Measurements from ENCODE around the gene DDX55. TPM values are rescaled to one million over a fixed set of nuclear protein-coding genes. Genes with fewer than 3 reads are reported as not detected.

Gene DDX55
- polyA plus RNA-seq, 3 donors: 6.6 to 32.9 (median 8.8) TPM

- intact Hi-C loops (cut with micrococcal nuclease): loop anchor here in 1 of 2 donors (5.0 kb wide), 2 partner anchors 123 to 198 kb away; partner anchors contain the start of genes KMT5A and SNRNP35
- Histone ChIP-seq H3K4me1 (ENCODE audit: control insufficient read depth in 1 of 2, insufficient read depth in 2 of 2, low read length in 2 of 2) (peaks cover 23 to 29% of the 10 kb centered on the region in 2 donors), H2AFZ (ENCODE audit: insufficient read depth, low read depth, low read length, poor library complexity, severe bottlenecking) (no peak overlapping the region), H3K9me3 (replicated peaks in 1 of 2; ENCODE audit: control insufficient read depth in 1 of 2, insufficient read depth in 1 of 2, low read length in 2 of 2) (peaks cover 0 to 4% of the 10 kb centered on the region in 2 donors), H3K27me3 (ENCODE audit: control insufficient read depth in 2 of 2, insufficient read depth in 2 of 2, low read length in 2 of 2) (no peaks in the 10 kb centered on the region), H3K4me2 (replicated peaks; ENCODE audit: extremely low read depth, low read length, poor library complexity, severe bottlenecking) (no peak overlapping the region), H3K36me3 (replicated peaks in 1 of 2; ENCODE audit: control insufficient read depth in 1 of 2, insufficient read depth in 2 of 2, low read length in 2 of 2) (no peaks in the 10 kb centered on the region), H3K4me3 (replicated peaks in 1 of 3; ENCODE audit: low read depth in 2 of 3, low read length in 3 of 3) (no peak overlapping the region), H3K79me2 (ENCODE audit: insufficient read depth, low read length) (peaks cover 35% of the 10 kb centered on the region), H3K9ac (ENCODE audit: insufficient read depth, low read length, poor library complexity, severe bottlenecking) (no peak overlapping the region), H3K27ac (ENCODE audit: low read depth in 1 of 2, low read length in 2 of 2) (no peak overlapping the region), H4K20me1 (ENCODE audit: insufficient read depth, low read length) (peaks cover 14% of the 10 kb centered on the region)
- no peak overlapping the region for H3K4me3 Mint-ChIP-seq
- WGBS (ENCODE audit: insufficient coverage): 90% methylated on average over 1 of the region's 4 CpGs
- peaks cover 0 to 2% (median 2%) of the 10 kb centered on the region in 3 donors for H3K27me3 Mint-ChIP-seq (ENCODE audit: low read depth in 3 of 3)
- no peak for DNase-seq
- H3K36me3 Mint-ChIP-seq: peaks cover 1 to 3% of the 10 kb centered on the region in 2 donors
- no peak for TF ChIP-seq CTCF (IDR thresholded peaks at IDR 0.05)
- peaks cover 0 to 4% (median 0%) of the 10 kb centered on the region in 7 donors for H3K9me3 Mint-ChIP-seq
- H3K27ac Mint-ChIP-seq: no peak overlapping the region
- H3K4me1 Mint-ChIP-seq: peaks cover 24% of the 10 kb centered on the region
Measured at GRCh38 chr12:123580772-123581171, 21.1 kb upstream of the DDX55 start.

GRCh38 chr12:123591702-123592481 lies 10.0 kb upstream of the DDX55 start:
- Histone ChIP-seq H3K36me3 (replicated peaks in 1 of 2; ENCODE audit: control insufficient read depth in 1 of 2, insufficient read depth in 2 of 2, low read length in 2 of 2) (peaks cover 72 to 96% of the 10 kb centered on the region in 2 donors), H3K27ac (ENCODE audit: low read depth in 1 of 2, low read length in 2 of 2) (no peak overlapping the region), H3K9ac (ENCODE audit: insufficient read depth, low read length, poor library complexity, severe bottlenecking) (no peak overlapping the region), H3K27me3 (ENCODE audit: control insufficient read depth in 2 of 2, insufficient read depth in 2 of 2, low read length in 2 of 2) (no peaks in the 10 kb centered on the region), H4K20me1 (ENCODE audit: insufficient read depth, low read length) (peaks cover 77% of the 10 kb centered on the region), H3K4me3 (replicated peaks in 1 of 3; ENCODE audit: low read depth in 2 of 3, low read length in 3 of 3) (no peak overlapping the region), H3K9me3 (replicated peaks in 1 of 2; ENCODE audit: control insufficient read depth in 1 of 2, insufficient read depth in 1 of 2, low read length in 2 of 2) (no peaks in the 10 kb centered on the region), H3K79me2 (ENCODE audit: insufficient read depth, low read length) (peaks cover 83% of the 10 kb centered on the region), H3K4me1 (ENCODE audit: control insufficient read depth in 1 of 2, insufficient read depth in 2 of 2, low read length in 2 of 2) (no peaks in the 10 kb centered on the region), H3K4me2 (replicated peaks; ENCODE audit: extremely low read depth, low read length, poor library complexity, severe bottlenecking) (no peak overlapping the region), H2AFZ (ENCODE audit: insufficient read depth, low read depth, low read length, poor library complexity, severe bottlenecking) (no peak overlapping the region)
- peaks cover 10% of the 10 kb centered on the region for H3K4me1 Mint-ChIP-seq
- TF ChIP-seq CTCF (IDR thresholded peaks at IDR 0.05): no peak
- 98% methylated on average over 7 of the region's 8 CpGs for WGBS (ENCODE audit: insufficient coverage)
- no peaks in the 10 kb centered on the region for H3K9me3 Mint-ChIP-seq
- H3K36me3 Mint-ChIP-seq: peaks cover 75 to 92% of the 10 kb centered on the region in 2 donors
- H3K4me3 Mint-ChIP-seq: no peak overlapping the region
- no peaks in the 10 kb centered on the region for H3K27me3 Mint-ChIP-seq (ENCODE audit: low read depth in 3 of 3)
- no peak for DNase-seq
- intact Hi-C loops (cut with micrococcal nuclease): no loop called here
- peak overlapping the region in 4 of 7 donors; percentile 5 to 73 (median 44) for H3K27ac Mint-ChIP-seq
